Activated naive CD8-positive, alpha-beta T cell treated with anti-CD3 and anti-CD28 coated beads, Interleukin-2, amount 50 U/mL, for 16 hours (primary cell): Measurements from ENCODE around the gene MPDZ.
"Not testable (repeated sequence)": the region's sequence is repeated elsewhere in the genome, so short reads cannot be mapped to it uniquely, and the experiment has no call there.

Source experiments
- DNase-seq: peaks from one replicate; pipeline ENCODE4 v3.0.0-alpha.2; 2020; ENCODE audit warnings: low read depth, low spot score

Gene MPDZ

GRCh38 chr9:13264788-13265187 lies 14.7 kb downstream of the MPDZ start:
- no peak for DNase-seq

DNA sequence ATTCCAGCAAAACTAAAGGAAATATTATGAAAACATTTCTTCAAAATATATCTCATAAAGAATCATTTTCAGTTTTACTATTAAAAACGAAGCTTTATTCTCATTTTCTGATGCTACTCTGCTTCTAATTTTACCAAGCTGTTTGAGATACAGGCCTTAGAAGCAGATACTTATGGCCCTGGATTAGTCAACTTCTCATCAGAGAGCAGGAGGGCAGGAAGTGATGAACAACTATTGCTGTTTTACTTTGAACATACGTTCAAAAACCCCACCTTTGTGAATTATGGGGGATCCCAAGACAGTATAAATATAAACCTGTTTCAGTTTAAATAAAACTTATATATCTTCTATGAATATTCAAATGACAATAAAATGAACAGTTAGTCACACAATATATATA lies 16.0 kb downstream of the MPDZ start:
- no peak for DNase-seq

GRCh38 chr9:13252852-13253251 lies 26.6 kb downstream of the MPDZ start:
- no peak for DNase-seq

DNA sequence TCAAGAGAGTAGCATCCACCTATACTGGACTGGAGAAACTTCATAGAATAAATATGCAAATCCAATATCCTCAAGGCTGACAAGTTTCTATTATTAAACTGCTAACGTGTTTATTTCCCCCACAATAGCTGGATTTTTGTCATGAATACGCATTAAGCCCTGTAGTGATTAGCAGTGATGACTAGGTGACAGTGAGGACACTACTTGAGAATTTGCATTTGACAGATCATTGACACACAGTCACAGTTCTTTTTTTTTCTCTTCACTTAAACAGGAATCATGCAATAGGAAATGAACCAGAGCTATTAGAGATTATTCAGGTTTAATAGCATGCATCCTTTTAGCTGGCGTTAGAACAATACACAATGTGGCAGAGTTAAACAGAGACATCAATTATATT lies 35.3 kb downstream of the MPDZ start:
- no peak for DNase-seq

DNA sequence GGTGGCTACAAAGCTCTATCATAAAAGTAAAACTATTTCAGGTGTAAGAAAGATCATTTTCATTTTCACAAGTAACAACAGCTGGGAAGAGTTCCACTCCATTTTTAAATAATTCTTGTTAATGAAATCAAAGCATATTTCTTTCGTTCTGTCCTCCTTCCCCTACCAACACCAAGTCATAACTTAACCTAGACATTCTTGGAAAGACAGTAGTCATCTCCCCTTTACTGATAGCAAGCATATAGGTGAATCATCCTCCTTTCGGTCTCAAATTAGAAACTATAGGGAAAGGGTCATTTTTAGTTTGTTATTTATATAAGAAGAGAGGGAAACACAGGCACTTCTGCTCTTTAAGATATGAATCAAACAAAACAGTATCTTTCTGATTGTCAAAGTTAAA lies 38.2 kb downstream of the MPDZ start:
- no peak for DNase-seq

GRCh38 chr9:13239660-13240059 lies 39.8 kb downstream of the MPDZ start:
- DNase-seq = no peak

DNA sequence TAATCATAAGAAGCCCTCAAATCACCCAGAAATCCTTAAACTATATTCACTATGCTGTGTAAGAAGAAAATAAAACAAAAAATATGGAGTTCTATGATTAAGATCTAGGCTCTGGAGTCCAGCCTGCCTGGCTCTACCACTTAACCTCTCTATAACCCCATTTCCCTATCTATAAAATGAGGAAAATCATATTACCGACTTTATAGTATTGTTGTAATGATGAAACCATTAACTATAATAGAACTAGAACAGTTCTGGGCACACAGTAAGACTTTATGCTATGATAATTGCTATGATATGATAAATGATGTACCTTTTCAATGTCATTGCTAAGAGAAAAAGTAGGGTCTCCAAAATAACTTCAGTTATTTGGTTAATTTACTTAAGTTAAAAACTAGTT lies 40.3 kb downstream of the MPDZ start:
- no peak for DNase-seq

DNA sequence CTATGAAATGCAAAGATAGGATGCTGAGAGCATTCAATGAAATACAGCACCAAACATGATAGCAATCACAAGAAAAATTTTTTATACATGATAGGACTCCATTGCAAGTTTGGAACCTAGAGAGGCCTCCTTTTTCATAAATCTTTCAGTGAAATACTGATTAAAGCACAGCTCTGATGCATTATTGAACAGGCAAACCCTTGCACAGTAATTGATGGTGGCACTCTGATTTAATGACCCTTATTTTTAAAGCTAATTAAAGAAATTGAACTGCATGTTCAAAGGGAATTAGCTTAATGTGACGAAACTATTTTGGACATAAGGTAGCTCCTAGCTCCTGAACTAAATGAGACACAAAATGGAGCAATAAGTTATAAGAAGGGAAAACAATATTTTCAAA lies 44.6 kb downstream of the MPDZ start:
- DNase-seq = no peak

- no peak for DNase-seq
Measured at GRCh38 chr9:13228431-13228830, 51.1 kb downstream of the MPDZ start.

DNA sequence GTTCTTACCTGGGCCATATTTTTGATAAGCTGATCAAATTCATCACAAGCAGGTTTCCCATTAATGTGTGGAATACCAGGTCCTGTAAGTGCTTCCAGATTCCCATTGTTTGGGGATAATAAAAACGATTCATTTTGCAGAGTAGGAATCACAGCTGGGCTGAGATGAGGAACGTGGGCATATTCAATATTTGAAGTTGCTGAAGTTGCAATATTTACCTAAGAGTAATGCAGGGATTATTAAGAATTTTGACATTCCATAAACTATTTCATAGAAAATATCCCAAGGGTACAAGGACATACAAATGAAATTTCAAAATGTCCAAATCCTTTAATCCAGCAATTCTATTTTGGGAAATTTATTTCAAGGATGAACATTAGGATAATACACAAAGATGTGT lies 55.1 kb downstream of the MPDZ start:
- DNase-seq = no peak

DNA sequence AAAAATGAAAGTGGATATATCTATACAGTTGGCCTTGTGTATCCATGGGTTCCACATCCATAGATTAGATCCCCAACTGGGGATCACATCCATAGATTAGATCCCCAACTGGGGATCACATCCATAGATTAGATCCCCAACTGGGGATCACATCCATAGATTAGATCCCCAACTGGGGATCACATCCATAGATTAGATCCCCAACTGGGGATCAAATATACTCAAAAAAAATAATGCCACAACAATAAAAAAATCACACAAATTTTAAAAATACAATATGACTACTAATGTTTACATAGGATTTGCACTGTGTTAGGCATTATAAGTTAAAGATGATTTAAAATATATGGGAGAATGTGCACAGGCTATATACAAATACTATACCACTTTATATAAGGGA lies 56.8 kb downstream of the MPDZ start:
- DNase-seq = not testable (repeated sequence)

DNA sequence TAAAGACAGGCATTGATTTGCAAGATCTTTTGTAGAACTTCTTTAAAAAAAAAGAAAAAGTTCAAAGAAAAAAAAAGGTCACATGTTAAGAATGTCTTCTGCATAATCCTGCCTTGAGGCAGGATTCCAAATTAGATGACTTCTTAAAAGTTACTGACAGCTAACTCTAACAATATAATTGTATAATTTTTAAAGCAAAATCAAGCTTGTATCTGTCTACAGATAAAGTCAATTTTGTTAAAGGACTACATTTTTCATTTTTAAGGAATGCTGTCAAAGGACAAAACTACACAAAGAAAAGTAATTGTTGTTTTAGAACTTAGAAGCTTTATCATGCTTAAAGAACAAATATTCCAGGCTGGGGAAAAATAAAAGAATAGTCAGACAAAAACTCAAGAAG lies 57.8 kb downstream of the MPDZ start:
- DNase-seq = no peak

- no peak for DNase-seq
Measured at GRCh38 chr9:13220837-13221236, 58.7 kb downstream of the MPDZ start.

GRCh38 chr9:13215791-13216554 lies 63.5 kb downstream of the MPDZ start:
- DNase-seq = no peak

GRCh38 chr9:13213998-13214397 lies 65.5 kb downstream of the MPDZ start:
- DNase-seq = no peak

- DNase-seq = no peak
Measured at GRCh38 chr9:13213337-13213736, 66.2 kb downstream of the MPDZ start.

DNA sequence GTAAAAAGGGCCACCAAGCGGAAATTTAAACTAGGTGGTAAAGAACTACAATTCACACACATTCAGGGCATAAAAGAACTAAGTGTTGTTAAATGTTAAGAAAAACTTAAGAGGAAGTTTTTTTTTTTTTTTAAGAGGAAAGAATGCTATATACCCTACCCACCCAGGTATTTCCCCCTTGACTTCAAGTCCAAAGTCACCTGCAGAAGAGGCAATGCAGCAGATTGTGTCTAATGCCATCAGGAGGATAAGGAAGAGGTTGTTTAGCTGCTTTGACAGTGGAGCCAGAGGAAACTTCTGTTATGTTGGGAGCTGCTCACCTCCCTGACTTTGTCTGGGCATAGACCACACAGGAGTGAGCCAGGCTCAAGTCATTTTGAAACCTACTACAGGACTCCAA lies 69.2 kb downstream of the MPDZ start:
- no peak for DNase-seq

DNA sequence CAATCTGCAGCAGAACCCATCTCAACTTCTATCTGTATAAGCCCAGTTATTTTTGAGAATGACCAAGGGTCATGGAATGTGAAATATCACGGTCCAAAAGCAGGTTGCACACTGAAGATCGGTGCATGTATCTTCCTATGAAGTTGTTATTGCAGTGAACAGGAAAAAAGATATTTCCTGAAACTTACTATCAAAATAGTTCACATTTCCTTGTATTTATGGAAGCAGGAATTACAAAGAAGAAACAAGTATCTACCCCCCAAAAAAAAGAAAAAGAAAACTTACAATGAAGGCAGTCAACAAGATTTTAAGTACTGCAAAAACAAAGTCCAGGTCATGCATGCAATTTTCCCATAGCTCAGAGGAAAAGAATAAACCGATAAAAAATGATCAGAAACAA lies 70.0 kb downstream of the MPDZ start:
- DNase-seq = no peak

- no peak for DNase-seq
Measured at GRCh38 chr9:13205824-13206223, 73.7 kb downstream of the MPDZ start.

GRCh38 chr9:13190040-13190439 lies 89.5 kb downstream of the MPDZ start:
- DNase-seq = no peak

DNA sequence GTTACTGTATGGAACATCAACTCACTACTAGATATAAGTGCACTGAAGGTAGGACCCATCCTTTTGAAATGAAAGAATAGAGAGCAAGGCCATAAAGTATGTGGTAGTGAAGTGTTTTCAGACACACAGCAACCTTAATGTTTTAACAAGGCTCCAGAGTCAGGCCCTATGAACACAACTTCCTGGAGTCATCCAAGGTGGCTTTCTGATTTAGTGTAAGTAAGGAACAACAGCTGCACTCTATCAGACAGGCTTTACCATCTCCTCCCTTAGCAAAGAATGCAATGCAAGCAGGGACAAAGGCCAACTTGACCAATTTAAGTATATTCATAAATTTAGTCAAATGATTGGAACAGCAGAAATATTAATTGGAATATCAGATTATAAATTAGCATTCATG lies 90.1 kb downstream of the MPDZ start:
- DNase-seq = no peak

GRCh38 chr9:13186774-13187173 lies 92.7 kb downstream of the MPDZ start:
- DNase-seq = no peak

DNA sequence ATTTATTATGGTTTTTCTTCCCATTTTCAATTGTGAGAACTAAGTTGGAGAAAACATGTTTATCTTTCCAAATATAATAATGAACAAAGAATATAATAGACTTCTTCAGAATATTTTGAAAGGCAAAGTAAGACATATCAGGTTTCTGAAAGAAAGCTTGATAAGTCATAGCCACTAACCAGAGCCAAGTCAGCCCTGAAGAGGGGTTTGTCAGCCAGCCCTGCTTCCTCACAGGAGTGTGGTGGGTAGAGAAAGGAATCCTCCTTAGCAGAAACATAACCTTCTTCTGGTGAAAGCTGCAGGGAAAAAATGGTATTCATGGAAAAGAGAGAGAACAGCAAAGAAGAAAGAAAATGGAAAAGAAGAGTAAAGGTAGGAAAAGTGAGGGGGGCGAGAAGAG lies 93.4 kb downstream of the MPDZ start:
- no peak for DNase-seq

- DNase-seq = no peak
Measured at GRCh38 chr9:13181652-13182051, 97.8 kb downstream of the MPDZ start.
